NCI-H2081 (cell line): Measurements from ENCODE around the gene KRT24.
A peak's percentile ranks its signal among the peaks of the same experiment; 100 is the strongest.

Source experiments
- DNase-seq, 2 experiments: peaks; one replicate each; lab custom pipeline; 2025; lab: John Stamatoyannopoulos, UW

Gene KRT24

GRCh38 chr17:40694584-40694983, 9.0 kb downstream of the KRT24 start:
- no peak for DNase-seq

- DNase-seq, result peak in 1 of 2 experiments; percentile 20
Measured at GRCh38 chr17:40687106-40687505, 16.4 kb downstream of the KRT24 start.

- DNase-seq, result peak in 1 of 2 experiments; percentile 17
Measured at GRCh38 chr17:40686192-40686591, 17.4 kb downstream of the KRT24 start.

- no peak for DNase-seq
Measured at GRCh38 chr17:40680998-40681397, 22.6 kb downstream of the KRT24 start.

- DNase-seq, result no peak
Measured at GRCh38 chr17:40679523-40679907, 24.0 kb downstream of the KRT24 start.

GRCh38 chr17:40678902-40679522, 24.5 kb downstream of the KRT24 start:
- DNase-seq, result no peak

- DNase-seq, result no peak
Measured at GRCh38 chr17:40675905-40676304, 27.6 kb downstream of the KRT24 start.

GRCh38 chr17:40672654-40673053, 30.9 kb downstream of the KRT24 start:
- no peak for DNase-seq

- DNase-seq, result no peak
Measured at GRCh38 chr17:40671282-40671681, 32.3 kb downstream of the KRT24 start.

GRCh38 chr17:40666331-40666730, 37.2 kb downstream of the KRT24 start:
- DNase-seq, result no peak

GRCh38 chr17:40664582-40665333, 38.8 kb downstream of the KRT24 start, which contains the start of gene KRT222:
Gene KRT222, minus strand, starts transcription at chr17:40665177. Its CDS starts 78 bp downstream, at chr17:40665099.
- DNase-seq, result no peak

- DNase-seq, result no peak
Measured at GRCh38 chr17:40663252-40663651, 40.3 kb downstream of the KRT24 start.

- no peak for DNase-seq
Measured at GRCh38 chr17:40659911-40660310, 43.6 kb downstream of the KRT24 start.

GRCh38 chr17:40658396-40658795, 45.2 kb downstream of the KRT24 start:
- DNase-seq, result no peak

GRCh38 chr17:40651939-40652338, 51.6 kb downstream of the KRT24 start:
- no peak for DNase-seq

- DNase-seq, result peak in 1 of 2 experiments; percentile 49
Measured at GRCh38 chr17:40648384-40648968, 55.1 kb downstream of the KRT24 start.
